Skeletal muscle cell (primary cell): ENCODE measurements around the gene TCEANC2.

ENCODE experiments used
- DNase-seq: peaks from one replicate; pipeline ENCODE4 v3.0.0-alpha.2; 2010; ENCODE audit warnings: low read depth
- H3K4me3 ChIP-seq: 2 replicates; pipeline ENCODE4 v1.5.1; 2011; ENCODE audit warnings: low read depth, mild to moderate bottlenecking, control low read depth, low read length, moderate library complexity

Gene TCEANC2

GRCh38 chr1:54125386-54126070 lies 72.1 kb downstream of the TCEANC2 start:
- H3K4me3 ChIP-seq, result no peak overlapping the region
- DNase-seq, result peak; percentile 13

DNA sequence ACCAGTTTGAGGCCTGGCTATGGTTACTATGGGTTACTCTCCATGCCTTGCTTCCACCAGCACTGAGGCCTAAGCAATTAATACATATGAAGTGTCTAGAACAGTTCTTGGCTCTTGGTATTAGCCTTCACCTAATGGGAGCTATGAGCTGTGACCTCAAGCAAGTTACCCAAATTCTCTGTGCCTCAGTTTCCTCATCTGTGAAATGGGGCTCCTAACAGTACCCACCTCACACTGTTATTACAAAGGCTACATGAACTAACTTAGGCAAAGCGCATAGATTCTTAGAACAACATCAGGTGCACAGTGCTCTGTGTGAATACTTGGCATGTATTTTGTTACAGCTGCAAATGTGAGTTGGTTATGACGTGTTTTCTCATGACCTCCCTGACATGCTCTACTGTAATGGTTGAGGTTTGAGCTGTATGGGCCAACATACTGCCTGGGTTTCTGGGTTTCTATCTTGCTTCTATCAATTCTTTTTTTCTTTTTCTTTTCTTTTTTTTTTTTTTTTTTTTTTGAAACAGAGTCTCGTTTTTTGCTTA lies 72.9 kb downstream of the TCEANC2 start:
- peak; percentile 44 for DNase-seq
- no peak overlapping the region for H3K4me3 ChIP-seq

DNA sequence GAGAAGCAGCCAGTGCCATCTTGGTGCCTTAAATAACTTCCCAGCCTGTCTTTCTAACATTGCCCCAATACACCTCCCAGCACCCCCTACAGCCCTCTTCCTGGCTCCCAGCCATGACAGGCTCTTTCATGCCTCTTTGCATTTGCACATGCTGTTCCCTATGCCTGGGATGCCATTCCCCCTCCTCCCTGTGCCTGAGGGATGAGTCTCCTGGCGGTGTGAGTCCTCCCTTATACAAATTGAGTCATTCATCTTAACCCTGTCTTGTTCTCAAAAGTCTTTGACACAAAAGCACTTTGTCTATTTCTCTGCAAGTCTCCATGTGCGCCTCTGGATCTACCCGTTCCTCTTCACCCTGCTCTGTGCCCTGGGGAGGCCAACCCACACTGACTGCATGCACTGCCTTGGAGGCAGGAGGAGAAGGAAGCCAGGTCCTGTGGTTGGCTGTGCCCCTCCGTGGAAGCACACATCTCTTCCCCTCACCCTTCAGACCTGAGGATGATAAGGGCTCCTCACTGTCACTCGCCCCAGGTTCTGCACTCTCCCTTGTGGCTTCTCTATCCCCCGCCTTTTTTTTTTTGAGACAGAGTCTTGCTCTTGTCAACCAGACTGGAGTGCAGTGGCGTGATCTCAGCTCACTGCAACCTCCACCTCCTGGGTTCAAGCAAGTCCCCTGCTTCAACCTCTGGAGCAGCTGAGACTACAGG lies 74.3 kb downstream of the TCEANC2 start:
- no peak for DNase-seq
- H3K4me3 ChIP-seq, result no peak overlapping the region

DNA sequence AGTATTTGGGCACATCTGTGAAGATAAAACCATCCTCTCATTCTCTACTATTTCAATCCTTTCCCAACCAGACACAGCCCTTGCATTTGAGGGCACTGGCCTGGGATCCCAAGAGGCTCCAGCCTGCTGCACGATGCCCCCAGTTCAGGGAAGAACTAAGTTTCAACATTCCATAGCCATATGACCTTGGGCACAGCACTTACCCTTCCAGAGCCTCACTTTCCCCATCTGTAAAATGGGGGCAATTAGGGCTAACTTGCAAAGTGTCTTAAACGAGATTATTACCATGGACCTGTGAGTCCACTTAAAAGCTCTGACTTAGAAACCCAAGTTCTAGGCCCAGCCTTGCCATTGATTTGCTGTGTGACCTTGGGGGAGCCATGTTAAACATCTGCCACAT lies 76.5 kb downstream of the TCEANC2 start:
- DNase-seq, result no peak
- no peak overlapping the region for H3K4me3 ChIP-seq

- DNase-seq, result no peak
- no peak overlapping the region for H3K4me3 ChIP-seq
Measured at GRCh38 chr1:54131419-54131818, 78.0 kb downstream of the TCEANC2 start.

GRCh38 chr1:54132495-54132894 lies 79.1 kb downstream of the TCEANC2 start:
- DNase-seq, result no peak
- no peak overlapping the region for H3K4me3 ChIP-seq

DNA sequence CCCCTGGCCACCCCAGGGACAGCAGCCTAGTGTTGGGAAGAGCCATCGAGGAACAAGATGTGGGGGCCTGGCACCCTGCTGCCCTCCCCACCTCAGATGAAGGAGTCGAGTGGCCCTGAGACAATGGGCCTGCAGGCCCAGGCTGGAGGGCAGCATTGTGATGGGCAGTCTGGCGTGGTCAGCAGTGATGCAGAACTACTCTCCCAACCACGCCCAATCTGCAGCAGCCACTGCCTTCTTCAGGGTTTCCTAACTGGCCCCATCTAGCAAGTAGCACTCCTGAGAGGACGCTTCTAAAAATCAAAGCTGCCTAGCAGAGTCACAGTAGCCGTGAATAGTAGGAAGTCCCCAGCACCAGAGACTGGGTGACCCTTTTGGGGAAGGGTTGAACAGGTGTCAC lies 80.9 kb downstream of the TCEANC2 start:
- no peak overlapping the region for H3K4me3 ChIP-seq
- no peak for DNase-seq

DNA sequence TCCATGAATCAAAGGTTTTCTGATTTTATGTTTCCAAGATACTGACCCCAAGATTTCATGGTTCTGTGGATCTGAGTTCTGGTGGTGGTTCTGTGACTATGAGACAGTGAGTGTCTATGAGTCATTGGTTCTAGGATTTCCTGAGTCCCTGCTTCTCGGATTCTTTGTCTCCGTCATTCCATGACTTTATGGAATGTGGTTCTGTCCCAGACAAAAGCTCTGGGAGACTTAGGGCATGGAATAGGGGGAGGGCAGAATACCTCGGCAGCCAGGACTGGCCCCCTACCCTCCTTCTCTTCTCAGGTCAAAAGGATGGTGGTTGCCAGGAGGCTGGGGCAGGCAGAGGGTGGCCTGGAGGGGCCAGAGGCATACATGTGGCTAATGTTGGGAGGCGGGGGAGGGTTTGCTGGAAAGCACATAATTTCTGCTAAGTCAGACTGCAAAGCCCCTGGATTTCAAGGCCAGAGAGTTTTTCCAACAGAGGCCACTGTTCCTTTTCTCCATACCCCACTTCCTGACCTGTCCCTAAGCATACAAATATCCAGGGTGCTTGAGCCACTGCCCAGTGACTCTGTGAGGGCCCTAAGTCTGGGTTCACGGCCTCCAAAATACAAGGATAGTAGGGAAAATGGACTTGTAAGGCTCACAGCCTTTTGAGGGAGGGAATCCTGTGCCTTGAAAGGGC lies 82.2 kb downstream of the TCEANC2 start:
- DNase-seq, result no peak
- H3K4me3 ChIP-seq, result no peak overlapping the region

GRCh38 chr1:54136269-54136896 lies 83.0 kb downstream of the TCEANC2 start:
- DNase-seq, result no peak
- no peak overlapping the region for H3K4me3 ChIP-seq

- no peak for DNase-seq
- no peak overlapping the region for H3K4me3 ChIP-seq
Measured at GRCh38 chr1:54136963-54137533, 83.6 kb downstream of the TCEANC2 start.

DNA sequence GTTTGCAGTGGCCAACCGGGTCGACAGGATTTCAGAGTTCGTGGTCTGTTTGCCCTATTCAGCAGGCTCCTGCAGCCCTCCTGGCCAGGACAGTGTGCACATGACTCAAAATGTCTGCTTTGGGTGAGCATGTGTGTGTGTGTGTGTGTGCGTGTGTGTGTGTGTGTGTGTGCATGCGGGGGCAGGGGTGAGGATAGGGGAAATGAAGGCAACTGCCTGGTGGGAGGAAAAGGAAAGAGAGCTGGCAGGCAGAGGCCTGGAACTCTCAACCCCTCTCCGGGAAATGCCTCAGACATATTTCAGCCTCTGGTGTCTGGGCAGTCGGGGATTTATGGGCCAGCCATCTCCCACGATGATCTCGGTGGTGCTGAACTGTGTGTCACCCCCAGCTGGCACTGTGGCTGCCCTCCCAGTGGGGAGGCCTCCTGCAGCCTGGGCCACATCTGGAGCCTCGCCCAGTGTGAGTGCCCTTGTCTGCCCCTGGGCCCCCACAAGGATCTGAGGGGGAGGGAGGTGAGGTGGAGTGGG lies 84.2 kb downstream of the TCEANC2 start:
- no peak overlapping the region for H3K4me3 ChIP-seq
- peak; percentile 59 for DNase-seq

GRCh38 chr1:54138994-54139393 lies 85.6 kb downstream of the TCEANC2 start:
- H3K4me3 ChIP-seq, result no peak overlapping the region
- DNase-seq, result no peak

DNA sequence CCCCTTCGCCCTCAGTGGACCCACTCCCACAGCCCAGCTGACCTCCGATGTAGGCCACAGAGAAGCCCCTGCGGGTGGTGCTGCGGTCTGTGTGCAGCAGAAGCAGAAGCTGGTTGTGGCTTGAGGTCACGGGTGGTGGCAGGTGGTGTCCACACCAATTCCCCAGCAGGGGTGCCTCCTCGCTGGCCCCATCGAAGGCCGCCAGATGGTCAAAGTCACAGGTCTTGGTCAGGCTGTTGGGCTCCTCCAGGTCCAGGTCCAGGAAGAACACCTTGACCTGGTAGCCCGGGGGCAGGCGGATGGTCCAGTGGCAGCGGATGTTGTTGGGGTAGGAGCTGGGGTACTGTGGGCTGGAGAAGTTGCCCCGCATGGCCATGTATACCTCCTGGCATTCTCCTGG lies 86.3 kb downstream of the TCEANC2 start:
- DNase-seq, result no peak
- H3K4me3 ChIP-seq, result no peak overlapping the region

- H3K4me3 ChIP-seq, result no peak overlapping the region
- no peak for DNase-seq
Measured at GRCh38 chr1:54142146-54142900, 88.9 kb downstream of the TCEANC2 start.

DNA sequence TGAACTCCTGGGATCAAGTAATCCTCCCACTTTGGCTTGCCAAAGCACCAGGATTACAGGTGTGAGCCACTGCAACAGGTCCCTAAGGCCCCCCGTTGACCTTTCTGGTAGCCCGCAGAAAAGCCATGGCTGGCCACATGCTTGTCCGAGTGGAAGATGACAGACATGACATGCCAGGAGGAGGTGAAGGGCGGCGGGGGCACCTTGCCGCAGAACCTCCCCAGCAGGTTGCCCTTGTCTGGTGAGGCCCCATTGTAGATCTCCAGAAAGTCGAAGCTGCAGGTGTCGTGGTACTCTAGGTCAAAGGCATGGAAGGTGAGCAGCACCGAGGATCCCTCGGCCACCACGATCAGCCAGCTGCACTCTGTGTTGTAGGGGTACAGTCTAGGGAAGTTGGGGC lies 91.0 kb downstream of the TCEANC2 start:
- no peak for DNase-seq
- no peak overlapping the region for H3K4me3 ChIP-seq

DNA sequence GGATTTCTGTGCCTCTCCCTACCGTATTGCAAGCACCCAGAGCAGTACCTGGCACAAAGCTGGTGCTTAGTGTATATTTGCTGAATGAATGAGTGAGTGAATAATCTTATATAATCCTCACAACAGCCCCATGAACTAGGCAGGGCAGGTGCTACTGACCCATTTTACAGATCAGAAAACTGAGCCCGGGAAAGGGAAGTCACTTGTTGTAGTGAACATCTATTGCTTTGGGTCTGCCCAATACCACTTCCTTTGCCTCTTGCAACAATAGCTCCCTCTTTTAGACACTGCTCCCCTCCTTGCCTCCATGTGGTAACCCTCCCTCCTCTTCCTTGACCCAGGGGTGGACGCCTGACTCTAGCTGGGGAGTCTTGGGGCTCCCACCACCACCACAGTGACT lies 96.3 kb downstream of the TCEANC2 start:
- no peak for DNase-seq
- no peak overlapping the region for H3K4me3 ChIP-seq

DNA sequence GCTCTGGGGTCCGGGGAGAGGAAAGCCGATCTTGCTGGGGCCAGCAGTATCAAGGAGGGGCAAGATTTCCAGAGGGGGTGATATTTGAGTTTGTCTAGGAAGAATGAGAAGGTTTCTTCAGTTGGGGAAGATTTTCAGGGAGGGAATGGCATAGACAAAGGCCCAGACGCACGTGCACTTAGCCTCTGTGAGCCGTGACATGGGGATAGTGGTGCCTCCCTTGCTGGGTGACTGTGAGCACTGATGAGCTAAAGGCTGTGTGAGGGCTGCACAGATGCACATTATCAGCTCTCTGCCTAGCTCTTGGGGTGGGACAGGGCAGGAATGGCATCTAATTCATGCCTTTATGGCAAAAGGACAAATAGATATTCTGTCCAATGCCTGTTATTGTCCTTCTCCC lies 97.6 kb downstream of the TCEANC2 start:
- no peak for DNase-seq
- H3K4me3 ChIP-seq, result no peak overlapping the region

GRCh38 chr1:54152696-54153095 lies 99.3 kb downstream of the TCEANC2 start, which contains the start of gene CDCP2:
Gene CDCP2 (minus strand): TSS chr1:54153000. CDS start chr1:54152922, 78 bp downstream.
- H3K4me3 ChIP-seq, result no peak within 1 kb of the TSS
- no peak for DNase-seq
